HepG2 (cell line): ENCODE measurements around the gene SIMC1.
"Not testable (repeated sequence)": the region's sequence is repeated elsewhere in the genome, so short reads cannot be mapped to it uniquely, and the experiment has no call there.

Source experiments
- CTCF ChIP-seq: sonication (generic); formaldehyde crosslinking; IDR thresholded peaks from 2 replicates; pipeline ENCODE4 v1.5.0; 2020; ENCODE audit warnings: mild to moderate bottlenecking, missing genetic modification reagents, moderate library complexity
- EHMT2 ChIP-seq: fragments of 200-600 bp; sonication (generic); IDR thresholded peaks from 2 replicates; pipeline ENCODE4 v1.7.0; 2017; ENCODE audit warnings: antibody characterized with exemption, low read depth, low read length, borderline replicate concordance
- LRRFIP1 ChIP-seq: sonication (generic); formaldehyde crosslinking; conservative IDR thresholded peaks from 2 replicates; pipeline ENCODE4 v1.4.0; 2020; ENCODE audit warnings: missing genetic modification reagents
- MAFK ChIP-seq, 2 experiments: IDR thresholded peaks in 1 of 2; conservative IDR thresholded peaks in 1 of 2; 2 replicates each; pipeline ENCODE4 v1.6.1; 2011; ENCODE audit warnings: improper control_type of control experiment in 2 of 2, low read length in 2 of 2
- RAD21 ChIP-seq: fragments of 450-650 bp; formaldehyde crosslinking; IDR thresholded peaks from 2 replicates; pipeline ENCODE4 v1.5.0; 2020; ENCODE audit warnings: mild to moderate bottlenecking
- RNF2 ChIP-seq: fragments of 450-650 bp; conservative IDR thresholded peaks from 2 replicates; pipeline ENCODE4 v1.6.1; 2016; ENCODE audit warnings: low read depth
- ZFAT ChIP-seq: sonication (generic); formaldehyde crosslinking; conservative IDR thresholded peaks from 2 replicates; pipeline ENCODE4 v1.8.1; 2023; ENCODE audit warnings: missing genetic modification reagents, inconsistent platforms
- ZFP36 ChIP-seq: fragments of 150-350 bp; IDR thresholded peaks from 2 replicates; pipeline ENCODE4 v1.6.1; 2018; ENCODE audit warnings: borderline replicate concordance, low read length, low read depth; ENCODE audit not compliant: partially characterized antibody
- ZHX2 ChIP-seq, 2 experiments: sonication (generic) in 1 of 2; formaldehyde crosslinking in 1 of 2; IDR thresholded peaks; 2 replicates each; pipeline versions ENCODE4 v1.6.1 to v1.9.0; 2014 to 2022; ENCODE audit warnings: antibody characterized with exemption in 1 of 2, borderline replicate concordance in 1 of 2, inconsistent platforms in 1 of 2, low read depth in 1 of 2, missing genetic modification reagents in 1 of 2
- ZNF614 ChIP-seq: IDR thresholded peaks from 2 replicates; pipeline ENCODE4 v1.6.1; 2018; ENCODE audit warnings: missing biosample characterization, missing genetic modification reagents, inconsistent platforms, borderline replicate concordance
- ZNF746 ChIP-seq: sonication (generic); formaldehyde crosslinking; IDR thresholded peaks from 2 replicates; pipeline ENCODE4 v1.8.0; 2022; ENCODE audit warnings: mild to moderate bottlenecking, missing genetic modification reagents

- TF ChIP-seq CTCF; EHMT2; ZHX2 (IDR thresholded peaks at IDR 0.05; ENCODE audit: low read depth); ZHX2 (CRISPR knock-in tag; IDR thresholded peaks at IDR 0.05; ENCODE audit: borderline replicate concordance); RNF2; ZFAT (CRISPR knock-in tag); ZNF614 (CRISPR knock-in tag); MAFK (conservative IDR thresholded peaks at IDR 0.05 in 1 of 2, IDR thresholded peaks at IDR 0.05 in 1 of 2; ENCODE audit: low read length in 2 of 2); ZNF746 (CRISPR knock-in tag); LRRFIP1; RAD21 (CRISPR knock-in tag); ZFP36: not testable (repeated sequence)
These were observed at the start of gene SIMC1 for GRCh38 chr5:176237971-176238644.
